ENCODE results near the gene PLIN3.

GRCh38 chr19:4839192-4839591 is 28.3 kb downstream of the PLIN3 start:
- TF ChIP-seq CTCF (IDR thresholded peaks at IDR 0.05; ENCODE audit: low read depth, low read length, poor library complexity, severe bottlenecking) (no peak), EZH2phosphoT487 (IDR thresholded peaks at IDR 0.05; ENCODE audit: borderline replicate concordance, low read length) (no peak)
